Measurements from ENCODE around the gene PLXNB1. TPM values are rescaled to one million over a fixed set of nuclear protein-coding genes. Genes with fewer than 3 reads are reported as not detected.

Gene PLXNB1
- total and polyA plus RNA-seq, 2 of the 13 experiments (the other 11 are each of a cell fraction or from before 2014, with no cell fraction given) = 86.0 to 143 TPM

DNA sequence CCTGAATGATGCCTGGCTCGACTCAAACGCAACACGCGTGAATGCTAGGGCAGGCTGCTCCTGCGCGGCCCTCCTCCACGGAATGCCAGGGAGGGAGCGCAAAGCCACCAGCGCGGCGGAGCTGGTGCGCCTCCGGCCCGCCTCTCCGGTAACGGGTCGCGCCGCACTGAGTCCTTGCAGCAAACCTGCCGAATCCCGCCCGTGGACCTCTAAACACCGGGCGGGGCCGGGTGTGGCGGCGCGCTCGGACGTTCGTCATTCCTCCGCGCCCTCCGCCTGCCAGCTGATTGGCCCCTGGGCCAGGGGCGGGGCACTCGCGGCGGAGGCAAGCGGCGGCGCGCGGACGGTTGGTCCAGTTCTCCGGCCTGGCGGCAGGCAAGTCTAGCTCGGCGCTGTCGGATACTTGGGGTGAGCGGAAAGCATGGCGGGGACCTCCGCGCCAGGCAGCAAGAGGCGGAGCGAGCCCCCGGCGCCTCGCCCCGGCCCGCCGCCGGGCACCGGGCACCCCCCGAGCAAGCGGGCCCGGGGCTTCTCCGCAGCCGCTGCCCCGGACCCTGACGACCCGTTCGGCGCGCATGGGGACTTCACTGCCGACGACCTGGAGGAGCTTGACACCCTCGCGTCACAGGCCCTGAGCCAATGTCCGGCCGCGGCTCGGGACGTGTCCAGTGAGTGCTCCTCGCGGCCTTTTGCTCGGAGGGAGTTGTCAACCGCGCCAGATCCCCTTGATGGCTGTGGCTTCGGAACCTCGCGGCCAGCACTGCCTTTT is 16.7 kb upstream of the PLXNB1 start, which contains the start of gene ATRIP (continued):
- TF ChIP-seq ZNF598 (CRISPR knock-in tag; IDR thresholded peaks at IDR 0.05; ENCODE audit: borderline replicate concordance) = 0 out of 2 replicates have a peak, but pooled peaks have one; percentile 28
- TF ChIP-seq YY1 (IDR thresholded peaks at IDR 0.05; ENCODE audit: insufficient read depth, insufficient replicate concordance, low read depth, low read length) = peak; percentile 77
- peak; percentile 92 for TF ChIP-seq SRY (CRISPR knock-in tag; IDR thresholded peaks at IDR 0.05)
- TF ChIP-seq ZNF605 (CRISPR knock-in tag; IDR thresholded peaks at IDR 0.05) = peak; percentile 12; the same call in 1 of the 2 replicates
- peak; percentile 58; the same call in 1 of the 2 replicates for TF ChIP-seq ZMYM3 (CRISPR knock-in tag; IDR thresholded peaks at IDR 0.05)
- TF ChIP-seq, protein P1, sequence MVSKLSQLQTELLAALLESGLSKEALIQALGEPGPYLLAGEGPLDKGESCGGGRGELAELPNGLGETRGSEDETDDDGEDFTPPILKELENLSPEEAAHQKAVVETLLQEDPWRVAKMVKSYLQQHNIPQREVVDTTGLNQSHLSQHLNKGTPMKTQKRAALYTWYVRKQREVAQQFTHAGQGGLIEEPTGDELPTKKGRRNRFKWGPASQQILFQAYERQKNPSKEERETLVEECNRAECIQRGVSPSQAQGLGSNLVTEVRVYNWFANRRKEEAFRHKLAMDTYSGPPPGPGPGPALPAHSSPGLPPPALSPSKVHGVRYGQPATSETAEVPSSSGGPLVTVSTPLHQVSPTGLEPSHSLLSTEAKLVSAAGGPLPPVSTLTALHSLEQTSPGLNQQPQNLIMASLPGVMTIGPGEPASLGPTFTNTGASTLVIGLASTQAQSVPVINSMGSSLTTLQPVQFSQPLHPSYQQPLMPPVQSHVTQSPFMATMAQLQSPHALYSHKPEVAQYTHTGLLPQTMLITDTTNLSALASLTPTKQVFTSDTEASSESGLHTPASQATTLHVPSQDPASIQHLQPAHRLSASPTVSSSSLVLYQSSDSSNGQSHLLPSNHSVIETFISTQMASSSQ (IDR thresholded peaks at IDR 0.05; ENCODE audit: low read depth) = no peak
- TF ChIP-seq, protein P1 (CRISPR knock-in tag; IDR thresholded peaks at IDR 0.05; ENCODE audit: borderline replicate concordance) = peak; percentile 50; the same call in 1 of the 2 replicates
- TF ChIP-seq ZBTB38 (CRISPR knock-in tag; IDR thresholded peaks at IDR 0.05) = peak; percentile 73; the same call in 1 of the 2 replicates
- TF ChIP-seq ZNF788 (CRISPR knock-in tag; IDR thresholded peaks at IDR 0.05; ENCODE audit: borderline replicate concordance) = peak; percentile 69
- no peak for TF ChIP-seq KDM1A (CRISPR knock-in tag; IDR thresholded peaks at IDR 0.05)
- TF ChIP-seq RFXAP (CRISPR knock-in tag; IDR thresholded peaks at IDR 0.05; ENCODE audit: borderline replicate concordance) = peak; percentile 91; the same call in 1 of the 2 replicates
- TF ChIP-seq RARG (CRISPR knock-in tag; IDR thresholded peaks at IDR 0.05; ENCODE audit: low read depth) = 0 out of 2 replicates have a peak, but pooled peaks have one; percentile 13
- TF ChIP-seq REL (CRISPR knock-in tag; conservative IDR thresholded peaks at IDR 0.05) = peak; percentile 98
- no peak for TF ChIP-seq ZKSCAN5 (CRISPR knock-in tag; IDR thresholded peaks at IDR 0.05)
- peak; percentile 76; the same call in 1 of the 2 replicates for TF ChIP-seq ZNF331 (CRISPR knock-in tag; IDR thresholded peaks at IDR 0.05)
- TF ChIP-seq KDM2A (CRISPR knock-in tag; IDR thresholded peaks at IDR 0.05; ENCODE audit: borderline replicate concordance, low read depth) = peak; percentile 93
- 0 out of 2 replicates have a peak, but pooled peaks have one; percentile 62 for TF ChIP-seq ZNF672 (CRISPR knock-in tag; IDR thresholded peaks at IDR 0.05)
- TF ChIP-seq, protein P2, sequence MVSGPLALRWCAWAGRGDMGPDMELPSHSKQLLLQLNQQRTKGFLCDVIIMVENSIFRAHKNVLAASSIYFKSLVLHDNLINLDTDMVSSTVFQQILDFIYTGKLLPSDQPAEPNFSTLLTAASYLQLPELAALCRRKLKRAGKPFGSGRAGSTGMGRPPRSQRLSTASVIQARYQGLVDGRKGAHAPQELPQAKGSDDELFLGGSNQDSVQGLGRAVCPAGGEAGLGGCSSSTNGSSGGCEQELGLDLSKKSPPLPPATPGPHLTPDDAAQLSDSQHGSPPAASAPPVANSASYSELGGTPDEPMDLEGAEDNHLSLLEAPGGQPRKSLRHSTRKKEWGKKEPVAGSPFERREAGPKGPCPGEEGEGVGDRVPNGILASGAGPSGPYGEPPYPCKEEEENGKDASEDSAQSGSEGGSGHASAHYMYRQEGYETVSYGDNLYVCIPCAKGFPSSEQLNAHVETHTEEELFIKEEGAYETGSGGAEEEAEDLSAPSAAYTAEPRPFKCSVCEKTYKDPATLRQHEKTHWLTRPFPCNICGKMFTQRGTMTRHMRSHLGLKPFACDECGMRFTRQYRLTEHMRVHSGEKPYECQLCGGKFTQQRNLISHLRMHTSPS (CRISPR knock-in tag; IDR thresholded peaks at IDR 0.05; ENCODE audit: low read depth) = no peak
- TF ChIP-seq ZNF547 (CRISPR knock-in tag; IDR thresholded peaks at IDR 0.05) = peak; percentile 41
- 0 out of 2 replicates have a peak, but pooled peaks have one; percentile 12 for TF ChIP-seq ONECUT2 (CRISPR knock-in tag; IDR thresholded peaks at IDR 0.05)
- TF ChIP-seq, protein P3, sequence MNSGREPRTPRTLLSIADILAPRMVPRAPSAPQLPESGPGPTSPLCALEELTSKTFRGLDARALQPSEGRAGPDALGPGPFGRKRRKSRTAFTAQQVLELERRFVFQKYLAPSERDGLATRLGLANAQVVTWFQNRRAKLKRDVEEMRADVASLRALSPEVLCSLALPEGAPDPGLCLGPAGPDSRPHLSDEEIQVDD (CRISPR knock-in tag; IDR thresholded peaks at IDR 0.05; ENCODE audit: borderline replicate concordance) = peak; percentile 85
- 0 out of 2 replicates have a peak, but pooled peaks have one; percentile 17 for TF ChIP-seq ZNF878 (CRISPR knock-in tag; IDR thresholded peaks at IDR 0.05)
- no peak for TF ChIP-seq JUNB (CRISPR knock-in tag; IDR thresholded peaks at IDR 0.05; ENCODE audit: borderline replicate concordance)
- TF ChIP-seq AGO2 (optimal IDR thresholded peaks at IDR 0.05; ENCODE audit: low read depth, low read length) = peak; percentile 77

Data from HepG2 (cell line).